ENCODE results near the gene CACNA1S. TPM values are rescaled to one million over a fixed set of nuclear protein-coding genes. Genes with fewer than 3 reads are reported as not detected.

Gene CACNA1S
- total RNA-seq, 3 donors from 2014 or later, result not detected

DNA sequence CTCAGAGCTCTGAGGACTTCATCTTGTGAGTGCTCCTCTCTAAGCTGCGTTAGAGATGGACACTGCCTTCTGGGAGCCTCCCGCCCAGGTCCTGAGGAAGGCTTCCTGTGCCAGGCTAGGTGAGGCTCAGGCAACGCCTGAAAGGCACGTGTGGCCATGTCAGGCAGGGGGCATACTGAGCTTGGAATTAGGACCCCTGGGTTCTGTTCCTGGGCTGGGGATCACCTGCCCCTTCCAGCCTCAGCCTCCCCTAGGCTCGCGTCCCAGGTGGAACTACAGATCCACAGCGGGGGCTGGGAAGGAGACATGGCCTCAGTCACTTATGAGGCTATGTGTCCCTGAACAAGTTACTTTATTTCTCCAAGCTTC lies 24.8 kb upstream of the CACNA1S start:
- Histone ChIP-seq H3K4me3 (no peak overlapping the region), H3K4me1 (no peaks in the 10 kb centered on the region), H3K27me3 (no peaks in the 10 kb centered on the region), H3K27ac (peak overlapping the region; percentile 0 to 25), H3K36me3 (no peaks in the 10 kb centered on the region), H3K9me3 (no peaks in the 10 kb centered on the region)
- DNase-seq (ENCODE audit: low spot score in 2 of 2), result no peak
- TF ChIP-seq POLR2A (IDR thresholded peaks at IDR 0.05) (no peak), POLR2AphosphoS5 (IDR thresholded peaks at IDR 0.05) (no peak)
- TF ChIP-seq, protein P1, sequence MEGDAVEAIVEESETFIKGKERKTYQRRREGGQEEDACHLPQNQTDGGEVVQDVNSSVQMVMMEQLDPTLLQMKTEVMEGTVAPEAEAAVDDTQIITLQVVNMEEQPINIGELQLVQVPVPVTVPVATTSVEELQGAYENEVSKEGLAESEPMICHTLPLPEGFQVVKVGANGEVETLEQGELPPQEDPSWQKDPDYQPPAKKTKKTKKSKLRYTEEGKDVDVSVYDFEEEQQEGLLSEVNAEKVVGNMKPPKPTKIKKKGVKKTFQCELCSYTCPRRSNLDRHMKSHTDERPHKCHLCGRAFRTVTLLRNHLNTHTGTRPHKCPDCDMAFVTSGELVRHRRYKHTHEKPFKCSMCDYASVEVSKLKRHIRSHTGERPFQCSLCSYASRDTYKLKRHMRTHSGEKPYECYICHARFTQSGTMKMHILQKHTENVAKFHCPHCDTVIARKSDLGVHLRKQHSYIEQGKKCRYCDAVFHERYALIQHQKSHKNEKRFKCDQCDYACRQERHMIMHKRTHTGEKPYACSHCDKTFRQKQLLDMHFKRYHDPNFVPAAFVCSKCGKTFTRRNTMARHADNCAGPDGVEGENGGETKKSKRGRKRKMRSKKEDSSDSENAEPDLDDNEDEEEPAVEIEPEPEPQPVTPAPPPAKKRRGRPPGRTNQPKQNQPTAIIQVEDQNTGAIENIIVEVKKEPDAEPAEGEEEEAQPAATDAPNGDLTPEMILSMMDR (IDR thresholded peaks at IDR 0.05), result no peak
- intact Hi-C loops (cut with DNase I; ENCODE audit: low total_unique reads), result no loop called here

DNA sequence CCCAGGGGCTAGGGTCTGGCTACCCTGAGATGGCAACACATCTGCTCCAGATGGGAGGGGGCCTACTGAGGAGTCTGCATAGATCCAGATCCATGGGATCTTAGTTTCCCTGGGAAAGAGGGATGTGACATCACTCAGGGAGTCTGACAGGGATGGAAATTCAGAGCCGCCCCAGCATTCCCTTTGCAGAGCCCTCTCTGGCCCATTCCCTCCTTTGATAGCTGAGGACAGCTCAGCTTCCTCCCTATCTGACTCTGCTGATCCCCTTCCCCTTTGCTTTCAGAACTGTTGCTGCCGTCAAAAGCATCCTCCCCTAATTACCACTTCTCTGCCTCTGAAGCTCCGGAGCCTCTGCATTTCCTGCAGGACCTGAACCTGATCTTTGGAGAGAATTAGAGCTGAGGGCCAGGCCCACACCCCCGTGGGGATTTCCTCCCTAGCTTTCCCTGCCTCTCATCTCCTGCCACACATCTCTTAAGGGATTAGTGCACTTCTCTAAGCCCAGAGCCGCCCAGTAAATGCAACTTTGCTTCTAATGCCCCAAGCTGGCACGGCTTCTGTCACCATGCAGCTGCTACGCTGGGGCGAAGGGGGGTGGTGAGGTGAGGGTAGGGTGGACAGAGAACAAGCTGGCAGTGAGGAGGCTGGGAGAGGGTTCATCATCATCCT lies 24.3 kb upstream of the CACNA1S start:
- TF ChIP-seq POLR2AphosphoS5 (IDR thresholded peaks at IDR 0.05), result no peak
- no peak for TF ChIP-seq POLR2A (IDR thresholded peaks at IDR 0.05)
- TF ChIP-seq, protein P1 (IDR thresholded peaks at IDR 0.05), result no peak
- intact Hi-C loops (cut with DNase I; ENCODE audit: low total_unique reads), result no loop called here
- no peak for DNase-seq (ENCODE audit: low spot score in 2 of 2)
- Histone ChIP-seq H3K27ac (peak overlapping the region in 1 of 2 donors; percentile 0), H3K27me3 (no peaks in the 10 kb centered on the region), H3K4me3 (no peak overlapping the region), H3K36me3 (no peaks in the 10 kb centered on the region), H3K9me3 (no peaks in the 10 kb centered on the region), H3K4me1 (no peaks in the 10 kb centered on the region)

DNA sequence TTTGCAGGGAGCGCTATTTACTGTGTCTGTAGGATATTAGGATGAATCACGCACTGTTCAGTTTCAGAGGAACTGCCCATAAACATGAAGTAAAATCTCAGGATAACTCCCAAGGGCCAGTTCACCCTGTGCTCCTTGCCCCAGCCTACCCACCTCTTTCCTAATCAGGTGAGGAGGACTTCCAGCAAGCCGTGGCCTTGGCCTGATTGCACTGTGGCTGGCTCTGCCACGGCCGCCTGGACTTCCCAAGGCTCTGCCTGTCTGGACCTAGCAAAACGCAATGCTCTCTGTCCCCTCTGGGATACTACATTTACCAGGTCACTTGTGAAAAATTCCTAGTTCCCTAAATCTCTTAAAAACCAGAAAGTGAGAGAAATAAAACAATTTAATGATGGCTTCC lies 22.2 kb upstream of the CACNA1S start:
- no peak for DNase-seq (ENCODE audit: low spot score in 2 of 2)
- no peaks in the 10 kb centered on the region for H3K27me3 ChIP-seq
- H3K9me3 ChIP-seq, result no peaks in the 10 kb centered on the region
- H3K4me3 ChIP-seq, result no peak overlapping the region
- no peak overlapping the region for H3K27ac ChIP-seq
- no peaks in the 10 kb centered on the region for H3K36me3 ChIP-seq
- intact Hi-C loops (cut with DNase I; ENCODE audit: low total_unique reads), result loop anchor here (2.0 kb wide), 1 partner anchor 38 kb away; no protein-coding TSS in a partner anchor
- TF ChIP-seq, protein P1 (IDR thresholded peaks at IDR 0.05), result no peak
- TF ChIP-seq POLR2A (IDR thresholded peaks at IDR 0.05) (no peak), POLR2AphosphoS5 (IDR thresholded peaks at IDR 0.05) (no peak)
- no peaks in the 10 kb centered on the region for H3K4me1 ChIP-seq

DNA sequence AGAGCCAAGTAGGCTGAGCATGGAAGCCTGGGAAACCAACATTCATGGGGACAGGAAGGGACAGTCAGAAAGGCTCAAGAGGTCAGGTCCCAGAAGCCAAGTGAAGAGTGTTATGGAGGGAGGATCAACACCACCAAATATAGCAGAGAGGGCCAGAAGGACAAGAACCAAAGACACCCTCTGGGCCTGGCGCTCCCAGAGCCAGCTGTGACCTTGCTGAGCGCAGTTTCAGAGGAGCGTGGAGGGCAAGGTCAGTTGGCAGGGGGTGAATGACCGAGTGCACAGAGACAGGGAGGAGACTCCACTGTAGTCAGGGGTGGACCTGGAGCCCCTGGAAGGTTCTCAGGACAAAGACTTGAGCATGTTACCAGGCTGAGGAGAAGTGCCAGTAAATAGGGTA lies 19.2 kb upstream of the CACNA1S start:
- H3K27me3 ChIP-seq, result no peaks in the 10 kb centered on the region
- H3K27ac ChIP-seq, result no peak overlapping the region
- H3K4me1 ChIP-seq, result no peaks in the 10 kb centered on the region
- no peak overlapping the region for H3K4me3 ChIP-seq
- no peaks in the 10 kb centered on the region for H3K36me3 ChIP-seq
- TF ChIP-seq POLR2A (IDR thresholded peaks at IDR 0.05) (no peak), POLR2AphosphoS5 (IDR thresholded peaks at IDR 0.05) (no peak)
- TF ChIP-seq, protein P1 (IDR thresholded peaks at IDR 0.05), result no peak
- no peak for DNase-seq (ENCODE audit: low spot score in 2 of 2)
- intact Hi-C loops (cut with DNase I; ENCODE audit: low total_unique reads), result no loop called here
- H3K9me3 ChIP-seq, result no peaks in the 10 kb centered on the region

DNA sequence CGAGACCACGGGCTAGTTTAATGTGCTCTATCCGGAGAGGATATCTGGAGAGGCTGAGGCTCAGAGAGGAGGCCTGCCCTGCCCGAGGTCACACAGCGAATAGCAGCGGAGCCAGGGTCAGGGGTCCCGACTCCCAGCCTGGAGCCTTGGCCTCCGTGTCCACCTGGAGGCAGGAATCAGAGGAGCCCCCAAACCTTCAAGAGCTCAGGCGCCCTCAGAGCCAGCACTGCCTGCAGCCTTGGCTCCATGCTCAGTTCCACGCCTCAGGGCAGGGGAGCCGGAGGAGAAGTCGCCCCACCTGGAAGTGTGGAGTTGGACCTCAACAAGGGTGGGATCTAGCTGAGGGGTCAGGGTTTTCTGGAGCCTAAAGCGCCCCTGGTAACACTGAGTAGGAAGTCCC lies 16.7 kb upstream of the CACNA1S start:
- TF ChIP-seq, protein P1 (IDR thresholded peaks at IDR 0.05), result no peak
- TF ChIP-seq POLR2AphosphoS5 (IDR thresholded peaks at IDR 0.05), result no peak
- TF ChIP-seq POLR2A (IDR thresholded peaks at IDR 0.05), result no peak
- Histone ChIP-seq H3K27ac (no peak overlapping the region), H3K4me3 (no peak overlapping the region), H3K9me3 (no peaks in the 10 kb centered on the region), H3K27me3 (no peaks in the 10 kb centered on the region), H3K4me1 (no peaks in the 10 kb centered on the region), H3K36me3 (no peaks in the 10 kb centered on the region)
- no peak for DNase-seq (ENCODE audit: low spot score in 2 of 2)
- intact Hi-C loops (cut with DNase I; ENCODE audit: low total_unique reads), result no loop called here
